PC-9 (cell line): ENCODE data around the gene PTPRT. TPM values are rescaled to one million over a fixed set of nuclear protein-coding genes. Genes with fewer than 3 reads are reported as not detected.

Source experiments
- BruUV-seq: library from RNA; stranded (reverse); fragments of 400-500 nt; replicated peaks from 2 replicates; lab custom pipeline; 2021; lab: Mats Ljungman, UMichigan
- CTCF ChIA-PET: fragments of 300-600 bp; sonication (Branson Sonifier 250); formaldehyde crosslinking; loops from one replicate; lab custom pipeline; 2022; ENCODE audit warnings: antibody characterized with exemption; lab: Charles Lee
- POLR2A ChIA-PET: fragments of 300-600 bp; sonication (Branson Sonifier 250); formaldehyde crosslinking; loops from one replicate; lab custom pipeline; 2022; ENCODE audit warnings: antibody characterized with exemption; ENCODE audit not compliant: unreplicated experiment; lab: Charles Lee
- DNase-seq, 2 experiments: peaks; one replicate each; pipeline versions ENCODE4 v3.0.0 to v3.0.0-alpha.2; 2015 to 2022; ENCODE audit warnings: mixed read lengths in 1 of 2
- H2AFZ ChIP-seq: fragments of 200-600 bp; sonication (generic); 2 replicates; pipeline ENCODE4 v1.8.1; 2017; ENCODE audit warnings: antibody characterized with exemption
- H3F3A ChIP-seq: fragments of 200-600 bp; sonication (generic); 2 replicates; pipeline ENCODE4 v1.8.1; 2017; ENCODE audit warnings: antibody characterized with exemption, mild to moderate bottlenecking, low read depth; ENCODE audit not compliant: insufficient read depth
- H3K27ac ChIP-seq: fragments of 200-600 bp; sonication (generic); 2 replicates; pipeline ENCODE4 v1.6.1; 2016; ENCODE audit warnings: mixed run types
- H3K27me3 ChIP-seq: fragments of 200-600 bp; sonication (generic); 2 replicates; pipeline ENCODE4 v1.6.1; 2016; ENCODE audit warnings: low read depth, mixed run types; ENCODE audit not compliant: insufficient read depth
- H3K36me3 ChIP-seq: fragments of 200-600 bp; sonication (generic); 2 replicates; pipeline ENCODE4 v1.6.1; 2016; ENCODE audit warnings: low read depth, mixed run types
- H3K4me1 ChIP-seq: fragments of 200-600 bp; sonication (generic); replicated peaks from 2 replicates; pipeline ENCODE4 v1.6.1; 2016; ENCODE audit warnings: mixed run types; ENCODE audit not compliant: insufficient read depth
- H3K4me2 ChIP-seq: fragments of 200-600 bp; sonication (generic); 2 replicates; pipeline ENCODE4 v1.6.1; 2017; ENCODE audit warnings: mixed run types
- H3K4me3 ChIP-seq: fragments of 200-600 bp; sonication (generic); 2 replicates; pipeline ENCODE4 v1.6.1; 2016; ENCODE audit warnings: mixed run types
- H3K79me2 ChIP-seq: fragments of 200-600 bp; sonication (generic); 2 replicates; pipeline ENCODE4 v1.6.1; 2017; ENCODE audit warnings: low read depth, mixed run types
- H3K9me2 ChIP-seq: fragments of 200-600 bp; sonication (generic); 2 replicates; pipeline ENCODE4 v1.8.1; 2017; ENCODE audit warnings: mild to moderate bottlenecking; ENCODE audit not compliant: insufficient read depth
- H3K9me3 ChIP-seq: fragments of 200-600 bp; sonication (generic); 2 replicates; pipeline ENCODE4 v1.8.1; 2016; ENCODE audit warnings: low read depth; ENCODE audit not compliant: insufficient read depth
- H4K20me1 ChIP-seq: fragments of 200-600 bp; sonication (generic); 2 replicates; pipeline ENCODE4 v1.8.1; 2017; ENCODE audit not compliant: insufficient read depth
- CTCF ChIP-seq: fragments of 200-600 bp; sonication (generic); conservative IDR thresholded peaks from 2 replicates; pipeline ENCODE4 v1.6.1; 2017; ENCODE audit warnings: mixed run types, antibody characterized with exemption, mild to moderate bottlenecking, moderate library complexity
- EZH2 ChIP-seq: fragments of 200-600 bp; sonication (generic); IDR thresholded peaks from 2 replicates; pipeline ENCODE4 v1.8.0; 2017; ENCODE audit warnings: antibody characterized with exemption, low read depth
- intact Hi-C: fragments of 100-400 bp; cut with micrococcal nuclease; formaldehyde crosslinking; loops from one replicate; pipeline ENCODE4 v1.10.0; 2022; ENCODE audit not compliant: unreplicated experiment
- total RNA-seq: library from RNA; stranded (reverse); gene quantifications from 2 replicates; pipeline ENCODE4 v1.2.3, GENCODE V29; 2021

PTPRT gene
- total RNA-seq, 1 experiment from 2014 or later: not detected

GRCh38 chr20:42968746-42969145 lies 221.0 kb downstream of the PTPRT start:
- peaks cover 76% of the 10 kb centered on the region for H3K27me3 ChIP-seq
- no TSS peak for BruUV-seq
- no peaks in the 10 kb centered on the region for H3K4me1 ChIP-seq
- no peaks in the 10 kb centered on the region for H3K9me3 ChIP-seq
- H2AFZ ChIP-seq: no peak overlapping the region
- no peaks in the 10 kb centered on the region for H3F3A ChIP-seq
- no peak overlapping the region for H3K4me2 ChIP-seq
- TF ChIP-seq EZH2: no peak
- POLR2A ChIA-PET: no interaction called here
- no peaks in the 10 kb centered on the region for H3K36me3 ChIP-seq
- H3K9me2 ChIP-seq: no peaks in the 10 kb centered on the region
- intact Hi-C loops: no loop called here
- H3K27ac ChIP-seq: no peak overlapping the region
- H3K4me3 ChIP-seq: no peak overlapping the region
- no peak for DNase-seq
- CTCF ChIA-PET: no interaction called here
- no peaks in the 10 kb centered on the region for H3K79me2 ChIP-seq
- no peaks in the 10 kb centered on the region for H4K20me1 ChIP-seq

GRCh38 chr20:42963796-42964195 lies 225.9 kb downstream of the PTPRT start:
- CTCF ChIA-PET: no interaction called here
- intact Hi-C loops: no loop called here
- no peak for DNase-seq

GRCh38 chr20:42961771-42962170 lies 227.9 kb downstream of the PTPRT start:
- intact Hi-C loops: no loop called here
- H3K4me3 ChIP-seq: no peak overlapping the region
- H4K20me1 ChIP-seq: no peaks in the 10 kb centered on the region
- no peaks in the 10 kb centered on the region for H3K4me1 ChIP-seq
- no peak overlapping the region for H3K4me2 ChIP-seq
- DNase-seq: no peak
- H3K9me2 ChIP-seq: no peaks in the 10 kb centered on the region
- H3K27ac ChIP-seq: no peak overlapping the region
- peaks cover 48% of the 10 kb centered on the region for H3K27me3 ChIP-seq
- no peaks in the 10 kb centered on the region for H3K36me3 ChIP-seq
- H2AFZ ChIP-seq: no peak overlapping the region
- H3K9me3 ChIP-seq: no peaks in the 10 kb centered on the region
- ChIA-PET POLR2A (no interaction called here), CTCF (no interaction called here)
- TF ChIP-seq CTCF (no peak), EZH2 (no peak)
- no TSS peak for BruUV-seq
- no peaks in the 10 kb centered on the region for H3K79me2 ChIP-seq
- H3F3A ChIP-seq: no peaks in the 10 kb centered on the region

More at GRCh38 chr20:42963796-42964195, 225.9 kb downstream of the PTPRT start:
- Histone ChIP-seq H4K20me1 (no peaks in the 10 kb centered on the region), H3K27ac (no peak overlapping the region), H3K4me1 (no peaks in the 10 kb centered on the region), H3K9me3 (no peaks in the 10 kb centered on the region), H3K36me3 (no peaks in the 10 kb centered on the region), H3K9me2 (no peaks in the 10 kb centered on the region), H3K27me3 (peaks cover 68% of the 10 kb centered on the region), H3K79me2 (no peaks in the 10 kb centered on the region), H3F3A (no peaks in the 10 kb centered on the region), H3K4me3 (no peak overlapping the region), H2AFZ (no peak overlapping the region), H3K4me2 (no peak overlapping the region)
- no TSS peak for BruUV-seq
- no peak for TF ChIP-seq EZH2
- TF ChIP-seq CTCF: no peak
- POLR2A ChIA-PET: no interaction called here

- Histone ChIP-seq H3K4me1 (no peaks in the 10 kb centered on the region), H3K4me3 (no peak overlapping the region), H3K36me3 (no peaks in the 10 kb centered on the region), H3K9me2 (no peaks in the 10 kb centered on the region), H3K27me3 (peaks cover 35% of the 10 kb centered on the region; the same call in 1 of the 2 replicates), H3K4me2 (no peak overlapping the region), H4K20me1 (no peaks in the 10 kb centered on the region), H3K79me2 (no peaks in the 10 kb centered on the region), H3K27ac (no peak overlapping the region), H2AFZ (no peak overlapping the region), H3F3A (no peaks in the 10 kb centered on the region), H3K9me3 (no peaks in the 10 kb centered on the region)
- no TSS peak for BruUV-seq
- POLR2A ChIA-PET: no interaction called here
- TF ChIP-seq CTCF (no peak), EZH2 (no peak)
- CTCF ChIA-PET: no interaction called here
- no peak for DNase-seq
- intact Hi-C loops: no loop called here
These were observed 229.7 kb downstream of the PTPRT start for GRCh38 chr20:42959996-42960395.
